CD8-positive, alpha-beta memory T cell (primary cell): ENCODE measurements around the gene MMEL1. TPM values are rescaled to one million over a fixed set of nuclear protein-coding genes. Genes with fewer than 3 reads are reported as not detected.

Experiments
- CTCF ChIA-PET: fragments of 350-600 bp; sonication (Branson Sonifier 250); formaldehyde crosslinking; loops from one replicate; lab custom pipeline; 2021; ENCODE audit warnings: antibody characterized with exemption; lab: Charles Lee
- POLR2A ChIA-PET: fragments of 350-600 bp; sonication (Branson Sonifier 250); formaldehyde crosslinking; loops from one replicate; lab custom pipeline; 2021; ENCODE audit warnings: antibody characterized with exemption; lab: Charles Lee
- DNase-seq, 5 donors: peaks; one replicate each; pipeline versions ENCODE4 v3.0.0 to v3.0.0-alpha.2; 2020 to 2022; ENCODE audit warnings: mixed read lengths in 1 of 5
- H3K27ac ChIP-seq: one replicate; pipeline ENCODE4 v1.7.0; 2013; ENCODE audit warnings: low read depth, mild to moderate bottlenecking, low read length, moderate library complexity
- H3K27me3 ChIP-seq: 2 replicates; pipeline ENCODE4 v1.7.0; 2013; ENCODE audit warnings: low read length, mild to moderate bottlenecking; ENCODE audit not compliant: insufficient read depth, poor library complexity, severe bottlenecking
- H3K36me3 ChIP-seq: 2 replicates; pipeline ENCODE4 v1.7.0; 2013; ENCODE audit warnings: mild to moderate bottlenecking, low read length, moderate library complexity; ENCODE audit not compliant: insufficient read depth
- H3K4me1 ChIP-seq: 2 replicates; pipeline ENCODE4 v1.7.0; 2013; ENCODE audit warnings: mild to moderate bottlenecking, low read length, moderate library complexity; ENCODE audit not compliant: insufficient read depth
- H3K4me3 ChIP-seq: 2 replicates; pipeline ENCODE4 v1.7.0; 2013; ENCODE audit warnings: mild to moderate bottlenecking, low read length
- H3K9me3 ChIP-seq: 2 replicates; pipeline ENCODE4 v1.7.0; 2013; ENCODE audit warnings: mild to moderate bottlenecking, low read length
- H3K27ac Mint-ChIP-seq, 8 donors: one replicate each; pipeline ENCODE4 v1.8.0; 2020 to 2021; ENCODE audit warnings: mixed read lengths in 8 of 8, mild to moderate bottlenecking in 6 of 8, inconsistent platforms in 3 of 8, moderate library complexity in 3 of 8
- H3K27me3 Mint-ChIP-seq, 2 donors: one replicate each; pipeline ENCODE4 v1.8.0; 2020 to 2021; ENCODE audit warnings: mixed read lengths in 2 of 2, mild to moderate bottlenecking in 1 of 2, moderate library complexity in 1 of 2
- H3K36me3 Mint-ChIP-seq, 3 donors: one replicate each; pipeline ENCODE4 v1.8.0; 2020 to 2021; ENCODE audit warnings: mixed read lengths in 3 of 3, inconsistent platforms in 1 of 3, mild to moderate bottlenecking in 1 of 3
- H3K4me1 Mint-ChIP-seq, 3 donors: one replicate each; pipeline ENCODE4 v1.8.0; 2020 to 2021; ENCODE audit warnings: mixed read lengths in 3 of 3, inconsistent platforms in 1 of 3, mild to moderate bottlenecking in 1 of 3
- H3K4me3 Mint-ChIP-seq, 7 donors: one replicate each; pipeline ENCODE4 v1.8.0; 2020 to 2021; ENCODE audit warnings: mixed read lengths in 7 of 7, mild to moderate bottlenecking in 6 of 7, moderate library complexity in 4 of 7, inconsistent platforms in 2 of 7
- H3K9me3 Mint-ChIP-seq, 5 donors: one replicate each; pipeline ENCODE4 v1.8.0; 2020 to 2022; ENCODE audit warnings: mixed read lengths in 5 of 5, mild to moderate bottlenecking in 3 of 5, moderate library complexity in 2 of 5, inconsistent platforms in 1 of 5
- polyA plus RNA-seq: library from polyadenylated mRNA; unstranded; fragments of 300-500 nt; fragmentation: Illumina TruSeq; gene quantifications from one replicate; pipeline ENCODE4 v1.2.3, GENCODE V29; 2021
- total RNA-seq, 2 experiments: library from RNA; stranded (reverse); gene quantifications; one replicate each; pipeline ENCODE4 v1.2.3, GENCODE V29; 2021

The MMEL1 gene
- total and polyA plus RNA-seq, 3 experiments from 2014 or later: 0.44 to 6.8 TPM; not detected in 1

DNA sequence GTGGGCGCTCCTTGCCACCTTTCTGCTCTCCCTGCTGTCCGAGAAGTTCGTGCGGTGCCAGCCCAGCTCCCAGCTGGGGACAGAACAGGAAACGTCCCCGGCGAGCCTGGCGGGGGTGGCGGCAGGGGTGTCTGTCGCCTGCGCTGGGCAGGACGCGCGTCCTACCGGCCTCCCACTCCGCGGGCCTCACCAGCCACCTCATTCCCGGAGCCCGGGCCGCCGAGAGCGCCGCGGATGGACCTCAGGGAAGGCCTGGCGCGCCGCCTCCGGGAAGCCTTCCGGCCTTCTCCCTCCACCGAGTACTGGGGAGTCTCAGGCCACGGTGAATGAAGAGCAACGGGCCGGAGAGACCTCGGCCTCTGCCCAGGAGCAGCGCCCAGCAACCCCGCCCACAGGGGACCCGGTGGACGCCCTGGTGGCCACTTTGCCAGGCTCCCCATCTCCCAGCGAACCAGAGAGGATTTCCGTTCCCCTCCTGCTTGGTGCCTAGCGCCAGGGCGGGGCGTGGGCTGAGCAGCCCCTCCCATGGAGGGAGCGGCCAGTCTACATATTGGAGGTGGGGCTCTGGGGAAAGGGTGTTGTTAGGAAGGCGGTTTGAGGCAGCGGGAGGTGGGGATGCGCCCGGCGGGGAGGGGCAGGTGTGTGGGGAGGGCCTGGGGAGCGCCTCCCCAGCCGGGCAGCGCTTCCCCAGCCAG, 86.2 kb downstream of the MMEL1 start:
- Mint-ChIP-seq H3K27me3 (no peaks in the 10 kb centered on the region), H3K4me3 (peak overlapping the region; percentile 91 to 98 (median 94)), H3K36me3 (peaks cover 0 to 2% (median 0%) of the 10 kb centered on the region in 3 donors), H3K27ac (peak overlapping the region; percentile 96 to 100 (median 97)), H3K4me1 (peaks cover 13 to 47% (median 18%) of the 10 kb centered on the region in 3 donors), H3K9me3 (no peaks in the 10 kb centered on the region)
- ChIA-PET CTCF (interaction anchor here (0.8 to 10.9 kb wide), 16 partner anchors 9 to 355 kb away, joined by 3 to 134 read pairs (median 6); partner anchors contain the start of genes FAAP20, HES5, MORN1 and PANK4), POLR2A (interaction anchor here (0.7 to 4.6 kb wide), 15 partner anchors 10 to 352 kb away, joined by 3 to 87 read pairs (median 7); partner anchors contain the start of genes FAAP20, MORN1, PANK4 and PEX10)
- H3K4me1 ChIP-seq: peaks cover 44% of the 10 kb centered on the region
- peak overlapping the region; percentile 96 for H3K4me3 ChIP-seq
- no peaks in the 10 kb centered on the region for H3K36me3 ChIP-seq
- no peaks in the 10 kb centered on the region for H3K9me3 ChIP-seq
- H3K27me3 ChIP-seq: no peaks in the 10 kb centered on the region
- DNase-seq: peak; percentile 76 to 92 (median 86)
- peak overlapping the region; percentile 92 for H3K27ac ChIP-seq

- ChIA-PET POLR2A (interaction anchor here (0.8 to 4.6 kb wide), 10 partner anchors 10 to 133 kb away, joined by 3 to 87 read pairs (median 8); partner anchors contain the start of genes PANK4, PEX10, PRXL2B and TNFRSF14), CTCF (interaction anchor here (0.8 to 10.9 kb wide), 7 partner anchors 10 to 351 kb away, joined by 3 to 134 read pairs (median 19); partner anchors contain the start of genes FAAP20, HES5, PANK4 and PEX10)
- peak overlapping the region; percentile 96 for H3K4me3 ChIP-seq
- H3K27ac Mint-ChIP-seq: peak overlapping the region; percentile 50 to 100 (median 96)
- H3K36me3 Mint-ChIP-seq: peaks cover 0 to 2% (median 0%) of the 10 kb centered on the region in 3 donors
- H3K27me3 ChIP-seq: no peaks in the 10 kb centered on the region
- no peaks in the 10 kb centered on the region for H3K9me3 ChIP-seq
- no peaks in the 10 kb centered on the region for H3K36me3 ChIP-seq
- no peaks in the 10 kb centered on the region for H3K27me3 Mint-ChIP-seq
- H3K27ac ChIP-seq: peak overlapping the region; percentile 92
- DNase-seq: peak; percentile 86 to 92 (median 88)
- no peaks in the 10 kb centered on the region for H3K9me3 Mint-ChIP-seq
- H3K4me3 Mint-ChIP-seq: peak overlapping the region; percentile 91 to 98 (median 94)
- H3K4me1 ChIP-seq: peaks cover 52% of the 10 kb centered on the region
- peaks cover 13 to 53% (median 19%) of the 10 kb centered on the region in 3 donors for H3K4me1 Mint-ChIP-seq
These were observed 86.9 kb downstream of the MMEL1 start for GRCh38 chr1:2545754-2546514.

DNA sequence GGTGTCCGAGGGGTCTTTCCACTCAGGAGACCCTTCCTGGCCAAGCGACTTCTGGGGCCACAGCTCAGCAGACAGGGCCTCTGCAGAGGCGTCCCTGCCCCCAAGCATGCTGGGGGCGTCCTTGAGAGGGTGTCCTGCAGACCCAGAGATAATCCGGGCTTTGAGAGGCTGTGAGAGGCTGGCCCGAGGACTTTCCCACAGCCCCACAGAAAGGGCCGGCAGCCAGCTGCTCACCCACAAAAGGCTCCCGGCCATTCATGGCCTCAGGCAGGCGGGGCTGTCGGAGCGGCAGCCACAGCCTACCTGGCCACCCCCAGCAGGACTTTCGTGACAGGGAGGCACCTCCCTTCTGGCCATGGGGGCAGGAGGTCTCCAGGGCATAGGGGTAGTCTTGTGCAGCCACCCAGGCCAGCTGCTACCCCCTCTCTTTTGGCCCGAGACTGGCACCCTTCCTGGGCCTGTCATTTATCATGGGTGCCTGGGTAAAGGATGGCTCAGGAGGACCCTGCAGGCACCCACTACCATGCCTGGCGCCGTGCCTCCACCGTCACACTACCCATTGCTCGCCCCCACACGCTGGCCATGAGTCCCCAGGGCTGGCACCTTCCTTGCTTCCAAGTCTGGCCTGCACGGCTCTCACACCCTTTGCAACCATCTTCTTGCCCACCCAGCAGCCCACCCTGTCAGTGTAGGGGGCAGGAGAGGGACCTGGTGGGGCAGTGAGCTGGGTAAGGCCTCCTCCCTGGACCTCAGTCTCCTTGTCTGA, 87.8 kb downstream of the MMEL1 start:
- Histone ChIP-seq H3K36me3 (no peaks in the 10 kb centered on the region), H3K9me3 (no peaks in the 10 kb centered on the region), H3K4me1 (peaks cover 55% of the 10 kb centered on the region), H3K27me3 (no peaks in the 10 kb centered on the region), H3K27ac (peak overlapping the region; percentile 70), H3K4me3 (no peak overlapping the region)
- no peaks in the 10 kb centered on the region for H3K27me3 Mint-ChIP-seq
- peak overlapping the region; percentile 12 to 97 (median 60) for H3K27ac Mint-ChIP-seq
- H3K36me3 Mint-ChIP-seq: peaks cover 0 to 2% (median 0%) of the 10 kb centered on the region in 3 donors
- POLR2A ChIA-PET: interaction anchor here (1.2 to 4.6 kb wide), 7 partner anchors 11 to 130 kb away, joined by 3 to 87 read pairs (median 7); partner anchors contain the start of genes PANK4, PRXL2B and TNFRSF14
- no peak for DNase-seq
- peak overlapping the region in 3 of 7 donors; percentile 10 to 45 (median 36) for H3K4me3 Mint-ChIP-seq
- H3K9me3 Mint-ChIP-seq: no peaks in the 10 kb centered on the region
- CTCF ChIA-PET: interaction anchor here (1.2 to 10.9 kb wide), 5 partner anchors 11 to 350 kb away, joined by 6 to 134 read pairs (median 19); partner anchors contain the start of genes FAAP20, HES5, PANK4 and PRXL2B
- peaks cover 13 to 53% (median 17%) of the 10 kb centered on the region in 3 donors for H3K4me1 Mint-ChIP-seq

- peaks cover 0 to 2% (median 0%) of the 10 kb centered on the region in 3 donors for H3K36me3 Mint-ChIP-seq
- POLR2A ChIA-PET: interaction anchor here (1.3 to 1.8 kb wide), 3 partner anchors 13 to 20 kb away, joined by 3 to 6 read pairs (median 4); partner anchors contain the start of gene PANK4
- CTCF ChIA-PET: interaction anchor here (10.9 kb wide), 1 partner anchor 18 kb away, joined by 134 read pairs; the partner anchor contains the start of genes HES5 and PANK4
- Histone ChIP-seq H3K36me3 (no peaks in the 10 kb centered on the region), H3K9me3 (no peaks in the 10 kb centered on the region), H3K27me3 (no peaks in the 10 kb centered on the region), H3K27ac (peak overlapping the region; percentile 70), H3K4me1 (peaks cover 52% of the 10 kb centered on the region), H3K4me3 (no peak overlapping the region)
- H3K27me3 Mint-ChIP-seq: no peaks in the 10 kb centered on the region
- H3K4me1 Mint-ChIP-seq: peaks cover 13 to 48% (median 15%) of the 10 kb centered on the region in 3 donors
- DNase-seq: no peak
- no peaks in the 10 kb centered on the region for H3K9me3 Mint-ChIP-seq
- peak overlapping the region in 1 of 7 donors; percentile 36 for H3K4me3 Mint-ChIP-seq
- peak overlapping the region in 5 of 8 donors; percentile 12 to 97 (median 27) for H3K27ac Mint-ChIP-seq
These were observed 88.5 kb downstream of the MMEL1 start for GRCh38 chr1:2544093-2544874.

- DNase-seq: peak; percentile 29 to 73 (median 44)
- H3K4me3 ChIP-seq: no peak overlapping the region
These were observed 89.2 kb downstream of the MMEL1 start for GRCh38 chr1:2543543-2544092.

DNA sequence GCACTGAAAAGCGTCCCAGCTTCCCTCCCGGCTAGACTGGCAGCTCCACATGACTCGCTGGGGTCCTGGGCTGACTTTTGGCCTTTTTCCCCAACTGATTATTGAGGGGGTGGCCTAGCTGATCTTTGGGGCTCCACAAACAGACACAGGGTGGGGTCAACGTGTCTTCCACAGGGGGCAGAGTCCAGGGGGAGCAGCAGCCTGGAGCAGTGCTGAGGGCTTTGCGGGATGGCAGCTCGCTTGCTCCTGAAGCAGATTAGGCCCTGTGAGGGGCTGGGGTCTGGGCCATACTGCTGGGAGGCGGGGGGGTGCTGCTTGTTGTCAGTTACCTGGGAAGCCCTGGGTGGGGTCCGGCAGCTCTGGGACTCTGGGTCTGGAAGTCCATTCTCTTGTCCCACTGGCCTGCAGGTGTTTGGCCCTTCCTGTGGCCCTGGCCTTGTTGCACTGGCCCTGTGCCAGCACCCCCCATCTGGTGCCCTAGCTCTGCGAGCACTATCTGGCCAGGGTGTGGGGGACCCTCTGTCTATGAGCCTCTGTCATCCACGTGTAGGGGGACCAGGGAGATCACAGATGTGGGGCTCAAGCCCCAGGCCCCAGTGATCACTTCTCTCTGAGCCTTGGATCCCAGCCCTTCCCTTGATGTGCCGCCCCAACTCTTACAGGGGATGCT, 90.4 kb downstream of the MMEL1 start:
- CTCF ChIA-PET: interaction anchor here (1.6 to 10.9 kb wide), 2 partner anchors 16 to 127 kb away, joined by 5 to 134 read pairs; partner anchors contain the start of genes HES5 and PANK4
- no peak overlapping the region for H3K4me3 ChIP-seq
- Mint-ChIP-seq H3K4me3 (no peak overlapping the region), H3K27ac (peak overlapping the region in 2 of 8 donors; percentile 52 to 57), H3K27me3 (no peaks in the 10 kb centered on the region), H3K36me3 (peaks cover 0 to 2% (median 0%) of the 10 kb centered on the region in 3 donors), H3K4me1 (peaks cover 0 to 33% (median 5%) of the 10 kb centered on the region in 3 donors), H3K9me3 (no peaks in the 10 kb centered on the region)
- H3K36me3 ChIP-seq: no peaks in the 10 kb centered on the region
- POLR2A ChIA-PET: no interaction called here
- DNase-seq: no peak
- H3K27ac ChIP-seq: peak overlapping the region; percentile 16
- no peaks in the 10 kb centered on the region for H3K9me3 ChIP-seq
- no peaks in the 10 kb centered on the region for H3K27me3 ChIP-seq
- H3K4me1 ChIP-seq: peaks cover 35% of the 10 kb centered on the region

More at GRCh38 chr1:2543543-2544092, 89.2 kb downstream of the MMEL1 start:
- CTCF ChIA-PET: interaction anchor here (10.9 kb wide), 1 partner anchor 17 kb away, joined by 134 read pairs; the partner anchor contains the start of genes HES5 and PANK4
- Histone ChIP-seq H3K9me3 (no peaks in the 10 kb centered on the region), H3K27ac (peak overlapping the region; percentile 70), H3K27me3 (no peaks in the 10 kb centered on the region), H3K36me3 (no peaks in the 10 kb centered on the region), H3K4me1 (peaks cover 46% of the 10 kb centered on the region)
- Mint-ChIP-seq H3K4me1 (peaks cover 8 to 41% (median 11%) of the 10 kb centered on the region in 3 donors), H3K27ac (no peak overlapping the region), H3K27me3 (no peaks in the 10 kb centered on the region), H3K4me3 (no peak overlapping the region), H3K36me3 (peaks cover 0 to 2% (median 0%) of the 10 kb centered on the region in 3 donors), H3K9me3 (no peaks in the 10 kb centered on the region)
- POLR2A ChIA-PET: interaction anchor here (1.3 to 1.5 kb wide), 2 partner anchors 17 to 19 kb away, joined by 3 to 6 read pairs; partner anchors contain the start of gene PANK4
